NT2/D1 (cell line): ENCODE measurements around the gene TIMM44.
A peak's percentile ranks its signal among the peaks of the same experiment; 100 is the strongest.
"Not testable (repeated sequence)": the region's sequence is repeated elsewhere in the genome, so short reads cannot be mapped to it uniquely, and the experiment has no call there.

Source experiments
- DNase-seq: peaks from one replicate; pipeline ENCODE4 v3.0.0-alpha.2; 2011; ENCODE audit warnings: low read depth, low spot score
- H3K27me3 ChIP-seq: 2 replicates; pipeline ENCODE4 v1.6.0; 2011; ENCODE audit warnings: mild to moderate bottlenecking; ENCODE audit not compliant: insufficient read length, insufficient read depth
- H3K36me3 ChIP-seq: 2 replicates; pipeline ENCODE4 v1.6.1; 2011; ENCODE audit warnings: mild to moderate bottlenecking, low read length, mixed read lengths; ENCODE audit not compliant: insufficient read depth, insufficient read length
- H3K4me1 ChIP-seq: 2 replicates; pipeline ENCODE4 v1.5.1; 2011; ENCODE audit not compliant: insufficient read depth, insufficient read length
- H3K4me3 ChIP-seq: 2 replicates; pipeline ENCODE4 v1.5.1; 2011; ENCODE audit warnings: low read depth; ENCODE audit not compliant: insufficient read length
- H3K9ac ChIP-seq: 2 replicates; pipeline ENCODE4 v1.6.0; 2011; ENCODE audit warnings: low read depth; ENCODE audit not compliant: insufficient read length
- H3K9me3 ChIP-seq: 2 replicates; pipeline ENCODE4 v1.5.1; 2011; ENCODE audit warnings: mild to moderate bottlenecking, low read length; ENCODE audit not compliant: insufficient read depth
- SUZ12 ChIP-seq: IDR thresholded peaks from 2 replicates; pipeline ENCODE4 v1.6.1; 2011; ENCODE audit not compliant: insufficient read length, insufficient read depth; ENCODE audit errors: extremely low read depth
- YY1 ChIP-seq: IDR thresholded peaks from 2 replicates; pipeline ENCODE4 v1.6.1; 2011; ENCODE audit not compliant: insufficient read length, insufficient read depth
- ZNF274 ChIP-seq: IDR thresholded peaks from 2 replicates; pipeline ENCODE4 v1.6.1; 2011; ENCODE audit warnings: mild to moderate bottlenecking, low read depth, low read length

The TIMM44 gene

DNA sequence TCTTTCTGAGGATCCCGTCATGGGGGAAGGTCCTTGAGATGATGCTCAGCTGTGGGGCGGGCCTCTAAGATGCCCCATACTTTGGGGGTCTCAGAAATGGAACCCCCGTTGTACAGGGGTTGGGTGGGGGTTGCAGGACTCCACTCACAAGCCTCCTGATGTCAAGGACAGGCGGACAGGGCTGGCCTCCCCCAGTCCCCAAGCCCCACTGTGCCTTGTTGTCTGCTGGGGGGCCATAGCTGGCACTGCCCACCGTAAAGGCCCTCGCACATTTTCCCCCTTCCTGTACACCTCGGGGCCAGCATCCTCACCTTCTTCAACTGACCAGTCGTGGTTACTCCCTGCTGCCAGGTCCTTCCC lies 20.6 kb downstream of the TIMM44 start:
- TF ChIP-seq SUZ12 = no peak
- no peak for TF ChIP-seq YY1
- no peak for TF ChIP-seq ZNF274
- Histone ChIP-seq H3K27me3 (peaks cover 9% of the 10 kb centered on the region), H3K9ac (no peak overlapping the region), H3K4me3 (no peak overlapping the region), H3K4me1 (peaks cover 38% of the 10 kb centered on the region), H3K36me3 (peaks cover 46% of the 10 kb centered on the region), H3K9me3 (peaks cover 4% of the 10 kb centered on the region; the same call in 1 of the 2 replicates)
- DNase-seq = no peak

DNA sequence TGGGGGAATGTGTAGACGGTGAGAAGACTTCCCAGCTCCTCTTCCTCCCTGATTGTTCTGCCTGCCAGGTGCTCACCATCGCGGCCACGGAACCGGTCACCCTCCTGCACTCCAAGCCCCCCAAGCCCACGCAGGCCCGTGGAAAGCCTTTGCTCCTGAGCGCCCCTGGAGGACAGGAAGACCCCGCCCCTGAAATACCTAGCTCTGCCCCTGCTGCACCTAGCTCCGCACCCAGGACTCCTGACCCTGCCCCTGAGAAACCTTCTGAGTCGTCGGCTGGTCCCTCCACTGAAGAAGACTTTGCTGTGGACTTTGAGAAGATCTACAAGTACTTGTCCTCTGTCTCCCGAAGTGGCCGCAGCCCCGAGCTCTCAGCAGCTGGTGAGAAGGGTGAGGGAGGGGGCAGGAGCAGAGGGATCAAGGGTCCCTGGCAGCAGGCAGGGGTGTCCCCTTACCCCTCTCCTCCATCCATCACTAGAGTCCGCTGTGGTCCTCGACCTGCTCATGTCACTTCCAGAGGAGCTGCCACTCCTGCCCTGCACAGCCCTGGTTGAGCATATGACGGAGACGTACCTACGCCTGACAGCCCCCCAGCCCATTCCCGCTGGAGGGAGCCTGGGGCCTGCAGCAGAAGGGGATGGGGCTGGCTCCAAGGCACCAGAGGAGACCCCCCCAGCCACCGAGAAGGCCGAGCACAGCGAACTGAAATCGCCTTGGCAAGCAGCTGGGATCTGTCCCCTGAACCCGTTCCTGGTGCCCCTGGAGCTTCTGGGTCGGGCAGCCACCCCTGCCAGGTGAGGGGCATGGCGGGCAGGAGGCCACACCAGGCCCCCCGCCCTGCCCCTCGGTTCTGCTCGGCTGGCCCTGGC lies 21.3 kb downstream of the TIMM44 start:
- peaks cover 40% of the 10 kb centered on the region for H3K36me3 ChIP-seq
- H3K9me3 ChIP-seq = peaks cover 4% of the 10 kb centered on the region; the same call in 1 of the 2 replicates
- no peak for DNase-seq
- H3K4me3 ChIP-seq = no peak overlapping the region
- TF ChIP-seq ZNF274 (no peak), YY1 (no peak), SUZ12 (no peak)
- peaks cover 33% of the 10 kb centered on the region for H3K4me1 ChIP-seq
- H3K27me3 ChIP-seq = peaks cover 15% of the 10 kb centered on the region
- H3K9ac ChIP-seq = peak overlapping the region; percentile 86

DNA sequence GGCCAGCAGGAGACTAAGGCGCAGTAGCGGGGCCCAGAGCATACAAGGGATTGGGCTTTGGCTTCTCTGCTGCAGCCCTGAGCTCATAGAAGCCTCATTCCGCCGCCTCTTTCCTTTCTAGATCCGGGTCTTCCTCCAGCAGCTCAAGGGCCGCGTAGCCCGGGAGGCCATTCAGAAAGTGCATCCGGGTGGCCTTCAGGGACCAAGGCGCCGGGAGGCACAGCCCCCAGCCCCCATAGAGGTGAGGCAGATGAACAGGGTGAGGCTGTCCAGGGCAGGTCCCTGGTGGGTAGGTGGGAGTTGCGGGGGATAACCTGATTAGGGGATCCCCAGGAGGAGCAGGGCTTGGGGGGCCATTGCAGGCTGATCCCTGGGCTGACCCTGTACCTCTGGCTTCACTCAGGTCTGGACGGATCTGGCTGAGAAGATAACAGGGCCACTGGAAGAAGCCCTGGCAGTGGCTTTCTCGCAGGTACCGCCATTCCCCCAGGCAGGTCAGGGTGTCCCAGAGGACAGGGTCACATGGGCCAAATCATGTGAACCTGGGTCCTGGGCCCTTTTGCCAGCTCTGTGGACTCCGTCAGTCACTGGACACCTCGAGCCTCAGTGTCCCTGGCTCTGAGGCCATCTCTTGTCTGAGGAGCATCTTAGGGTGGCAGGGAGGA lies 22.0 kb downstream of the TIMM44 start:
- peaks cover 20% of the 10 kb centered on the region for H3K27me3 ChIP-seq
- DNase-seq = no peak
- H3K4me3 ChIP-seq = peak overlapping the region; percentile 67
- peaks cover 33% of the 10 kb centered on the region for H3K36me3 ChIP-seq
- peak overlapping the region; percentile 86 for H3K9ac ChIP-seq
- TF ChIP-seq ZNF274 (no peak), YY1 (no peak), SUZ12 (no peak)
- peaks cover 4% of the 10 kb centered on the region; the same call in 1 of the 2 replicates for H3K9me3 ChIP-seq
- H3K4me1 ChIP-seq = peaks cover 26% of the 10 kb centered on the region

DNA sequence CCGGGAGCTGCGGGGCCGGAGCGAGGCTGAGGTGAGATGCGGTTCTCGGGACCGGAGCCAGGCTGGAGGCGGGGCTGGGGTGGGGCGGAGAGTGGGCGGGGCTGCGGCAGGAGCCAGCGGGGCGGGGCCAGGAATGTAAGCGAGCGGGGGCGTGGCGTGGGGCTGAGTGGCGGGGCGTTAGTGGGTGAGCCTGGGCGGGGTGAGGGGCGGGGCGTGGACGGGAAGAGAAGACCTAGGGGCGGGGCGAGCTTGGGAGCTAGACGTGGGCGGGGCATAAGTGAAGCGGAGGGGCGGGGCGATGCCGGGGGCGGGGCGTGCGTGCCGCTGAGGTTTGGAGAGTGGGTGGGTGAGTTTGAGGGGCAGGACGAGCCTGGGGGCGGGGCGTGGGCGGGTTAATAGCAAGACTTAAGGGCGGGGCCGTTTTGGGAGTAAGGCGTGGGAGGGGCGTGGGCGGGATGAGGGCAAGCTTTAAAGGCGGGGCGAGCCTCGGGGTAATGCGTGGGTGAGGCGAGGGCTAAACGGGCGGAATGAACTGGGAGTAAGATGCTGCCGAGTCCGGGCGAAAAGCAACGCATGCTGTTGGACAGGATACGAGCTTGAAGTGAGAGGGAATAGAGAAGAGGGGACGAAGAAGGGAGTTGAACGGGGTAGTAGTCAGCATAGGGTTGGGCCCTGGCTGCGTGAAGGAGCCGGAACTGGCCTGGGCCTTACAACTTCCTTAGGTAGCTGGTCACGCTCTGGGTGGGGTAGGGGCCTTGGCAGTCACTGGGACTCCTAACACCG lies 22.8 kb downstream of the TIMM44 start:
- peaks cover 23% of the 10 kb centered on the region for H3K4me1 ChIP-seq
- H3K9me3 ChIP-seq = peaks cover 4% of the 10 kb centered on the region; the same call in 1 of the 2 replicates
- peak; percentile 89 for DNase-seq
- peaks cover 33% of the 10 kb centered on the region for H3K36me3 ChIP-seq
- peak overlapping the region; percentile 89 for H3K9ac ChIP-seq
- H3K4me3 ChIP-seq = peak overlapping the region; percentile 86
- H3K27me3 ChIP-seq = peaks cover 27% of the 10 kb centered on the region
- no peak for TF ChIP-seq YY1
- no peak for TF ChIP-seq SUZ12
- no peak for TF ChIP-seq ZNF274

DNA sequence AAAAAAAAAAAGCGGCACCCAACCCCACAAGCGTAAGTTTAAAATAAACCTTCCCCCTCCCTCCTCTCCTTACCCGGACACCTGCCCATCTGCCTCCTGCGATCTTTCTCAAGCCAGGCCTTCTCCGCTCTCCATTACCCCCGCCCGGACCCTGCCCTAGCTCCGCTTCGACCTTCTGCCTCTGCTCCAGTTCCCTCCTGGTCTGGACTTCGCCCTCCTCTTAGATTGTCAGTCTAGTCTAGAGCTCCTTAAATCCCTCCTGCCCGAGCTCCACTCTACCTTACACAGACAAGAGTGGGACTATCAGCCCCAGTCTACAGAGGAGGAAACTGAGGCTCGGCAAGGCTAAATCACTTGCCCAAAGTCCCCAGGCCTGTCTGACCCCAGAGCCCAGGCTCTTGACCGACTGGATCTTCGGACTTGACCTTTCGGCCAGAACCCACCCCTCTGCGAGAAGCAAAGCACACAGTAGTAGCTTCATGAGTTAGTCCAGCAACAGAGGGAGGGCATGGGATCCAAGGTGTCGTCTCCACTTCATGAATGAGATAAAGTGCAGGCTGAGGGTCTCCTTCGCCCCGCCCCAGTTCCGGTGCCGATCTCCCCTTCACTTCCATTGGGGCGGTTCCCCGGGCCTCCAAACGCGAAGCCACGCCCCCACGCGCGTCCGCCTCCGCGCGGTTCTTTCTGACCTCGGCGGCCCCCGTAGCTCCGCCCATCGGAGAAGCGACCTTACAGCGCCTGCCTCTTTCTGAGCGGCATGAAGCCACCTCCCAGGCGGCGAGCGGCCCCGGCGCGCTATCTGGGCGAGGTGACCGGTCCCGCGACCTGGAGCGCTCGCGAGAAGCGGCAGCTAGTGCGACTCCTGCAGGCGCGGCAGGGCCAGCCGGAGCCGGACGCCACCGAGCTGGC lies 23.6 kb downstream of the TIMM44 start, which contains the start of gene SNAPC2:
SNAPC2 (plus strand) TSS at position 729 of the 909 bp plus-strand sequence; CDS start at position 758, 29 bp downstream.
- Histone ChIP-seq H3K9me3 (peaks cover 4% of the 10 kb centered on the region; the same call in 1 of the 2 replicates), H3K27me3 (peaks cover 32% of the 10 kb centered on the region), H3K4me1 (peaks cover 26% of the 10 kb centered on the region), H3K4me3 (peak within 1 kb of the TSS; percentile 86), H3K36me3 (peaks cover 33% of the 10 kb centered on the region), H3K9ac (peak within 1 kb of the TSS; percentile 89)
- TF ChIP-seq SUZ12 (no peak), YY1 (no peak), ZNF274 (no peak)
- DNase-seq = peak; percentile 87

DNA sequence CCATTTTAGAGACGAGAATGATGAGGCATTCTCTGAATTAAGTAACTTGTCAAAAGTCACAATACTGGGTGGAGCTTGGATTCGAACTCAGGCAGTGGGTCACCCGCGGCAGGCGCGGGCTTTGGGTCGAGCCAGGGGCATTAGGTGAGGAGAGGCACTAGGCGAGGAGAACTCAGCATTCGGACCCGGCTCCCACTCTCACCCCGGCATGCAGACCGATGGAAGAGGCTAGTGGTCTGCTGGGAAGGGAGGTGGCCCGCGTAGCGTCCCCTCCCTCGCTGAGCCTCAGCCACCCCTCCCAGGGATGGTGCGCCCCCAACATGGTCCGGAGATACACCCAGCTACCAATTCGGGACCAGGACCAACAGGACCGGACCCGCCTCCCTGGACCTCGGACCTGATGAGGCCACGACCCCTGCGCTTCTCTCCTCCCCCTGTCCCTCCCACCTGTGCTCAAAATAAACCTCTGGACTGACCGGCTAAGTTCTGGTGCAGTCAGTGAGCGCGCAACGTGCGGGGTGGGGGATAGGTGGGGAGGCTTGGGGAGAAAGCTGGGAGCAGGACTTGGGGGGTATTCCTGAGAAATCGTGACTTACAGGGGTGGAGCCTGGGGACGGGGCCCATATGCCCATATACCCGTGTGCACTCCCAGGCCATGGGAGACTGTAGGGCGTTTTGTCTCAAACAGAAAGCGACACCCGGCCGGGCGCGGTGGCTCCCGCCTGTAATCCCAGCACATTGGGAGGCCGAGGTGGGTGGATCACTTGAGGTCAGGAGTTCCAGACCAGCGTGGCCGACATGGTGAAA lies 24.6 kb downstream of the TIMM44 start:
- H3K4me3 ChIP-seq = no peak overlapping the region
- H3K36me3 ChIP-seq = peaks cover 25% of the 10 kb centered on the region
- DNase-seq = no peak
- H3K27me3 ChIP-seq = peaks cover 36% of the 10 kb centered on the region
- no peak for TF ChIP-seq ZNF274
- H3K9ac ChIP-seq = peak overlapping the region; percentile 10
- H3K4me1 ChIP-seq = peaks cover 22% of the 10 kb centered on the region
- H3K9me3 ChIP-seq = peaks cover 4% of the 10 kb centered on the region; the same call in 1 of the 2 replicates

DNA sequence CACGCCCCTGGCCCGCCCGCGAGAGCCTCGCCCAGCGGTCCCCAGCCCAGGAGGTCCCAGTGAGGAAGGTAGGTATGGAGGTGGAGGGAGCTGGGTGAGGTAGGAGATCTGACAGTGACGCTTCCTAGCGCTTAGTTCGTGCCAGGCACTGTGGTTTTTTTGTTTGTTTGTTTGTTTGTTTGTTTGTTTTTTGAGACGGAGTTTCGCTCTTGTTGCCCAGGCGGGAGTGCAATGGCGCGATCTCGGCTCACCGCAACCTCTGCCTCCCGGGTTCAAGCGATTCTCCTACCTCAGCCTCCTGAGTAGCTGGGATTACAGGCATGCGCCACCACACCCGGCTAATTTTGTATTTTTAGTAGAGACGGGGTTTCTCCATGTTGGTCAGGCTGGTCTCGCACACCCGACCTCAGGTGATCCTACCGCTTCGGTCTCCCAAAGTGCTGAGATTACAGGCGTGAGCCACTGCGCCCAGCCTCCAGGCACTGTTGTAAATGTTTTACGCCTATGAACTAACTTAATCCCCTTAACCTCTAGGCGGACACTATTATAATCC lies 25.3 kb downstream of the TIMM44 start:
- peak overlapping the region; percentile 50 for H3K4me3 ChIP-seq
- H3K36me3 ChIP-seq = peaks cover 18% of the 10 kb centered on the region
- H3K9ac ChIP-seq = peak overlapping the region; percentile 85
- H3K4me1 ChIP-seq = peaks cover 20% of the 10 kb centered on the region
- not testable (repeated sequence) for H3K9me3 ChIP-seq, DNase-seq
- H3K27me3 ChIP-seq = peaks cover 36% of the 10 kb centered on the region
